A549 (cell line): ENCODE data around the gene CLDN5.

Source experiments
- CEBPB ChIP-seq, 2 experiments: fragments of >200 bp in 1 of 2; sonication (Bioruptor Twin) in 1 of 2; formaldehyde crosslinking in 1 of 2; IDR thresholded peaks; 2 replicates each; pipeline ENCODE4 v1.6.1; 2012 to 2016
- CTCF ChIP-seq: fragments of >200 bp; sonication (Bioruptor Twin); formaldehyde crosslinking; IDR thresholded peaks from 3 replicates; pipeline ENCODE4 v1.5.1; 2016
- ELK1 ChIP-seq: fragments of 150-350 bp; IDR thresholded peaks from 2 replicates; pipeline ENCODE4 v1.6.1; 2014; ENCODE audit warnings: low read depth, mild to moderate bottlenecking, low read length
- HDAC2 ChIP-seq: fragments of 200-600 bp; sonication (generic); IDR thresholded peaks from 2 replicates; pipeline ENCODE4 v1.6.1; 2016
- JUN ChIP-seq, 2 experiments: fragments of >200 bp; sonication (Bioruptor Twin); formaldehyde crosslinking; IDR thresholded peaks; 2 replicates in 1 of 2; 3 replicates in 1 of 2; pipeline ENCODE4 v1.6.1; 2016 to 2017
- NR3C1 ChIP-seq: fragments of >200 bp; sonication (Bioruptor Twin); formaldehyde crosslinking; IDR thresholded peaks from 3 replicates; pipeline ENCODE4 v1.6.1; 2017
- PHF8 ChIP-seq: fragments of 200-600 bp; sonication (generic); IDR thresholded peaks from 2 replicates; pipeline ENCODE4 v1.6.1; 2016; ENCODE audit warnings: low read depth, mild to moderate bottlenecking, antibody characterized with exemption, moderate library complexity, borderline replicate concordance
- RAD21 ChIP-seq, 2 experiments: fragments of >200 bp in 1 of 2; sonication (Bioruptor Twin) in 1 of 2; formaldehyde crosslinking in 1 of 2; IDR thresholded peaks in 1 of 2; conservative IDR thresholded peaks in 1 of 2; 2 replicates in 1 of 2; 3 replicates in 1 of 2; pipeline ENCODE4 v1.6.1; 2012 to 2018; ENCODE audit warnings: inconsistent platforms in 1 of 2
- RNF2 ChIP-seq: fragments of 200-600 bp; sonication (generic); IDR thresholded peaks from 2 replicates; pipeline ENCODE4 v1.6.1; 2016; ENCODE audit warnings: low read depth, mild to moderate bottlenecking, antibody characterized with exemption, moderate library complexity, borderline replicate concordance
- USF2 ChIP-seq: fragments of 450-650 bp; IDR thresholded peaks from 2 replicates; pipeline ENCODE4 v1.6.1; 2014; ENCODE audit warnings: antibody characterized with exemption

- TF ChIP-seq CTCF: no peak
- no peak for TF ChIP-seq RAD21 (conservative IDR thresholded peaks at IDR 0.05 in 1 of 2, IDR thresholded peaks at IDR 0.05 in 1 of 2)
- TF ChIP-seq RNF2: no peak
- no peak for TF ChIP-seq PHF8
- TF ChIP-seq ELK1: no peak
- TF ChIP-seq HDAC2: no peak
- TF ChIP-seq NR3C1: no peak
- no peak for TF ChIP-seq JUN (IDR thresholded peaks at IDR 0.05)
- no peak for TF ChIP-seq USF2
- TF ChIP-seq CEBPB (IDR thresholded peaks at IDR 0.05): no peak
Observed at GRCh38 chr22:19520007-19520406, 4.2 kb downstream of the CLDN5 start.
